MG63 (cell line): Measurements from ENCODE around the gene CNOT11. TPM values are rescaled to one million over a fixed set of nuclear protein-coding genes. Genes with fewer than 3 reads are reported as not detected.

Experiments
- DNase-seq: peaks from one replicate; pipeline ENCODE4 v3.0.0-alpha.2; 2020
- H3K27me3 ChIP-seq: fragments of 250-450 bp; sonication (Bioruptor Pico); 2 replicates; pipeline ENCODE4 v1.5.1; 2020; ENCODE audit warnings: mild to moderate bottlenecking, moderate library complexity
- H3K36me3 ChIP-seq: fragments of 250-450 bp; sonication (Bioruptor Pico); 2 replicates; pipeline ENCODE4 v1.5.1; 2020; ENCODE audit warnings: mild to moderate bottlenecking, moderate library complexity
- H3K4me3 ChIP-seq: fragments of 250-450 bp; sonication (Bioruptor Pico); 2 replicates; pipeline ENCODE4 v1.5.1; 2020; ENCODE audit warnings: mild to moderate bottlenecking, moderate library complexity
- H3K9me3 ChIP-seq: fragments of 250-450 bp; sonication (Bioruptor Pico); 2 replicates; pipeline ENCODE4 v1.5.1; 2020; ENCODE audit warnings: mild to moderate bottlenecking, moderate library complexity
- total RNA-seq: library from RNA; depleted of rRNA; stranded (reverse); fragments of >200 nt; shearing (Covaris generic); gene quantifications from 2 replicates; pipeline ENCODE4 v1.2.3, GENCODE V29; 2014; ENCODE audit warnings: low replicate concordance

CNOT11 gene
- total RNA-seq, 1 experiment from 2014 or later = 52.6 TPM

DNA sequence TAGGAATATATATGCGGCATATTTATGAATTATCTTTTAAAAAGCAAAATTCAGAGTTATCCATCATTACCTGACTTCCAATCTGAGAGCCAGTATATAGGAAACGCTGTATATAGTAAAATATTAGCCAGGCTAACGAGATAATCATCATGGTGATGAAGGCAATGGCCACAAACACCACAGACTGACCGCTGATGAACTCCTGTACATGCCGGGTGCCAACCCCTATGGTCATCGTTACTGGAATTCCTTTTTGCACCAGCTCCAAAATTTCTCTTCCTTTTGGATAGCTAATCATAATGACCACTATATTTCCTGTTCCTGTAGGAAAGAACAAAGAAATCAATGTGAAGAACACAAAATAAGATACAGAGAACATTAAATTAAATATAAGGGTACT lies 42.2 kb downstream of the CNOT11 start:
- Histone ChIP-seq H3K9me3 (no peaks in the 10 kb centered on the region), H3K36me3 (peaks cover 33% of the 10 kb centered on the region), H3K27me3 (no peaks in the 10 kb centered on the region), H3K4me3 (no peak overlapping the region)
- no peak for DNase-seq

DNA sequence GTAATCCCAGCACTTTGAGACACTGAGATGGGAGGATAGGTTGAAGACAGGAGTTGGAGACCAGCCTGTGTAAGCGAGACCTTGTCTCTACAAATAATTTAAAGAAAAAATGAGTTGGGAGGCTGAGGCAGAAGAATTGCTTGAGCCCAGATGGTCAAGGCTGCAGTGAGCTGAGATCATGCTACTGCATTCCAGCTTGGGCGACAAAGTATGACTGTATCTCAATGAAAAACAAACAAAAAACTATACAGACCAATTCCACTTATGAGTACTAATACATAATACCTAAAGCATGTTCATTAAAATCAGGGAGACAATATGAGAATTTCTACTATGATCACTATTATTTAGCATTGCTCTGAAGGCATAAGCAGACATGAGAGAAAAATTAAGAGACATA lies 43.2 kb downstream of the CNOT11 start:
- peak; percentile 62 for DNase-seq
- H3K4me3 ChIP-seq = no peak overlapping the region
- H3K27me3 ChIP-seq = no peaks in the 10 kb centered on the region
- no peaks in the 10 kb centered on the region for H3K9me3 ChIP-seq
- H3K36me3 ChIP-seq = peaks cover 29% of the 10 kb centered on the region

DNA sequence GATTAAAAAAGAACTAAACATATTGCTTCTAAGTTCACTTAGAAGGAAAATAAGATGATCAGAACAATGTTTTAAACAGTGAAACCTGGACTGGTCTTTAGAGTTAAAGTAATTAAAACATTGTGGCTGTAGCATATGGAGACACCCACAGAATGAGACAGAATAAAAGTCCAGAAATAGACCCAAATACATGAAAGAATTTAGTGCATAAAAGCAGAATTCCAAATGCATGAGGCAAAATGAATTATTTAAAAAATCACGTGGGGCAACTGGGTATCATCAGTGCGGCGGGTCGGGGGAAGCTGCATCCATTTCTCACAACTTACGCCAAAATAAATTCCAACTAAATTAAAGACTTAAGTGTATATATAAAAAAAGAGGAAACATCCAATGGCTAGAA lies 43.7 kb downstream of the CNOT11 start:
- no peak for DNase-seq
- no peaks in the 10 kb centered on the region for H3K9me3 ChIP-seq
- peaks cover 27% of the 10 kb centered on the region for H3K36me3 ChIP-seq
- no peak overlapping the region for H3K4me3 ChIP-seq
- no peaks in the 10 kb centered on the region for H3K27me3 ChIP-seq

DNA sequence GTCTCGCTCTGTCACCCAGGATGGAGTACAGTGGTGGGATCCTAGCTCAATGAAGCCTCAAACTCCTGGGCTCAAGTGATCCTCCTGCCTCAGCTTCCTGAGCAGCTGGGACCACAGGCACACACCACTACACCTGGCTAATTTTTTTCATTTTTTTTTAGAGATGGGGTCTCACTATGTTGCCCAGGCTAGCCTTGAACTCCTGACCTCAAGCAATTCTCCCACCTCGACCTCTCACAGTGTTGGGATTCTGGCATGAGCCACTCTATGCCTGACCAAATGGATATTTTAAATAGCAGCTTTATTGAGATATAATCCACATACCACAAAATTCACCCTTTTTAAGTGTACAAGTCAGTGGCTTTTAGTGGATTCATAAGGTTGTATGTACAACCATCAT lies 44.7 kb downstream of the CNOT11 start:
- Histone ChIP-seq H3K4me3 (no peak overlapping the region), H3K27me3 (no peaks in the 10 kb centered on the region), H3K36me3 (peaks cover 28% of the 10 kb centered on the region), H3K9me3 (no peaks in the 10 kb centered on the region)
- no peak for DNase-seq

DNA sequence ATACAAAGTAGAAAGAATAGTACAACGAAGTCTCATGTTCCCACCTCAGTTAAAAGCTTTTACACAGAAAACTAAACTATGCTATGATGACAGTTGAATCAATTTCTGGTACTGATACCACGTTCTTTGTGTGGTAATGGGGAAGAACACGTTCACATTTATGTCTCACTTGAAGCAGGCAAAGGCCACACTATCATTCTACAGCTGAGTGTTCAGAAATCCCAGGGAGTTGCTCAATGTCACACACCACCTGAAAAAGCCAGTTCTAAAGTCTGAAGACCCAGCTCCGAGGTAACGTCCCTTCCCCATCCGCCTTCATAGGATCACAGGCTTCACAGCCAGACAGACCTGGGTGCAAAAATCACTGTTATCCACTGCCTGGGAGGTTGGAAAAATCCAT lies 46.9 kb downstream of the CNOT11 start:
- Histone ChIP-seq H3K36me3 (peaks cover 21% of the 10 kb centered on the region), H3K4me3 (no peak overlapping the region), H3K9me3 (no peaks in the 10 kb centered on the region), H3K27me3 (no peaks in the 10 kb centered on the region)
- DNase-seq = no peak

DNA sequence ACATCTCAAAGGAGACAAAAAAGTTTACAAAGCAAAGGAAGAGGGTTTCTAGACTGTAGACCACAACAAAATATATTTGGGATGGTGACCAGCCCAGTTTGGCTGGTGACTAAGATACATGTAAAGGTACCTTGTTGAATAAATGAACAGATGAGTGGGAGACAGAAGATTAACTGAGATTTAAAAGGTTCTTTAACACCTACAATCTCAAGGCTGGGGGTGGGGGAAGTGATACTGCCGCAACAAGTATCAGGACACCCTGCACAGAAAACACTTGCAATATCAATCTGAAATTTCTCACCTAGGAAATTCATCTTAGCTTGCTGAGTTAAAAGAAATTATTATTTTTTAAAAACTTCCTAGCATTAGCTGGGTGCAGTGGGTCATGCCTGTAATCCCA lies 47.5 kb downstream of the CNOT11 start:
- H3K27me3 ChIP-seq = no peaks in the 10 kb centered on the region
- DNase-seq = no peak
- H3K9me3 ChIP-seq = no peaks in the 10 kb centered on the region

DNA sequence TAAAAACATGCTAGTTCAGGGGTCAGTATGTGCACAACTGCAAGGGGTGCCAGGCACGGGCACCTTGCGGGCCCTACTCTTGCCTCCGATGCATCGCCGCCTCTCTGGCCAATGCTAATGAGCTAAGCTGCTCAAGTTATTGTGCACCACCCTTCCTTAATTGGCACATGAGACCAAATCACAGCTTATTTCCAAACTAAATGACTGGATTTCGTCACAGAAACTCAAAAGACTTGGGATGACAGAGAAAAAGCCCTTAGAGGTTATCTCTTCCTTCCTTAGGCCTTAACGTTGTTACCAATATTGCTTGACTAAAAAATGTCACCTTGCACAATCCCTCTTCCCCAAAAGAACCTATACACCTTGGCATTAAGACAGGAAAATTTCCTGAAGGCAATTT lies 48.1 kb downstream of the CNOT11 start:
- Histone ChIP-seq H3K4me3 (no peak overlapping the region), H3K36me3 (peaks cover 24% of the 10 kb centered on the region), H3K27me3 (no peaks in the 10 kb centered on the region), H3K9me3 (no peaks in the 10 kb centered on the region)
- DNase-seq = no peak

More for the DNA sequence above, 47.5 kb downstream of the CNOT11 start:
- Histone ChIP-seq H3K4me3 (no peak overlapping the region), H3K36me3 (peaks cover 19% of the 10 kb centered on the region)

DNA sequence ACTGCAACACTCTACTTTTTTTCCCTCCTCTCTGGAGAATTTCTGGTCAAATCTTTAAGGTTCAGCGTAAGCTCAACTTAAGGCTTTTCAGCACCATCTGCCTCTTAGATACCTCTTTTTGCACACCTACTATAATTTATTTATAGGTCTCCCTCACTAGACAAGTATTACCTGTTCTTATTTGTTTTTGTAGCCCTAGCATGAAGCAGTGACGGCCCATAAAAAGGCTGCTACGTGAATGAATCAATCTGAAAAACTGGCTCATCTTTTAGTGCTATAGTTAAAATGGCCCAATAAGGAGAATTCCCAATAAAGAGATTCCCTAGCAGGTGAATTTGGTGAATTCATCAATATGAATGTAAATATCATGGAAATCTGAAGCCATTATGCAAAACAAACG lies 49.3 kb downstream of the CNOT11 start:
- H3K27me3 ChIP-seq = no peaks in the 10 kb centered on the region
- peaks cover 33% of the 10 kb centered on the region for H3K36me3 ChIP-seq
- no peak overlapping the region for H3K4me3 ChIP-seq
- H3K9me3 ChIP-seq = no peaks in the 10 kb centered on the region
- DNase-seq = no peak

DNA sequence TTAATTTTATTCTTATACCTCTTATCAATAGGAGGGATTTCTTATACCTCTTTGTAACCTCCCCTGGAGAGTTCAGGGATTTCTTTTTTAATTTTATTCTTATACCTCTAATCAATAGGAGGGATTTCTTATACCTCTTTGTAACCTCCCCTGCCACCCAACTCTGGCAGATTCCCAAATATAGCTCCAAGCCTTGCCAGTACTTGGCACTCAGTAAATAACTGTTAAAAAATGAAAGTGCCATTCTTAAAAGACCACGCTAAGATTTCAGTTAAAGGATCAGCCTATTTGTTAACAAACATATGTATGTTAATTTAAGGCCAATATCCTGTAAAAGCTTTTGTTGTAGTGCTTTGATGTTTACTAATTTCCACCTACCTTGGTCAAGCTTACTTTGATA lies 51.0 kb downstream of the CNOT11 start:
- H3K9me3 ChIP-seq = no peaks in the 10 kb centered on the region
- no peak for DNase-seq
- no peaks in the 10 kb centered on the region for H3K27me3 ChIP-seq
- H3K4me3 ChIP-seq = no peak overlapping the region
- peaks cover 33% of the 10 kb centered on the region for H3K36me3 ChIP-seq

DNA sequence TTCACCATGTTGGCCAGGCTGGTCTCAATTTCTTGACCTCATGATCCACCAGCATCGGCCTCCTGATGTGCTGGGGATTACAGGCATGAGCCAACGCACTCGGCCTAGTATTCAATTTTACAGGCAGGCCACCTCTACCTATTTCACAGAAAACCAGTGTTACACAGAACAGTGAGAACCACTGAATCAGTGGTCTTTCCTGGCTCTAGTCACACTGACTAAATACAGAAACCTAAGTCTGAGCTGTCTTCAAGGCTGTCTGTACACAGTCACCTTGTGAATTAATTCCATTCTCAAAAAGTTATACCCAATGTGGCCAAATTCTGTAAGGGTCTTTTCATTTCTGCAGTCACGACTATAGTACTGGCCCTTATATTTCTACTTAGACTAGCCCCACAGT lies 52.3 kb downstream of the CNOT11 start:
- Histone ChIP-seq H3K27me3 (no peaks in the 10 kb centered on the region), H3K36me3 (peaks cover 33% of the 10 kb centered on the region), H3K9me3 (no peaks in the 10 kb centered on the region), H3K4me3 (no peak overlapping the region)
- DNase-seq = no peak

DNA sequence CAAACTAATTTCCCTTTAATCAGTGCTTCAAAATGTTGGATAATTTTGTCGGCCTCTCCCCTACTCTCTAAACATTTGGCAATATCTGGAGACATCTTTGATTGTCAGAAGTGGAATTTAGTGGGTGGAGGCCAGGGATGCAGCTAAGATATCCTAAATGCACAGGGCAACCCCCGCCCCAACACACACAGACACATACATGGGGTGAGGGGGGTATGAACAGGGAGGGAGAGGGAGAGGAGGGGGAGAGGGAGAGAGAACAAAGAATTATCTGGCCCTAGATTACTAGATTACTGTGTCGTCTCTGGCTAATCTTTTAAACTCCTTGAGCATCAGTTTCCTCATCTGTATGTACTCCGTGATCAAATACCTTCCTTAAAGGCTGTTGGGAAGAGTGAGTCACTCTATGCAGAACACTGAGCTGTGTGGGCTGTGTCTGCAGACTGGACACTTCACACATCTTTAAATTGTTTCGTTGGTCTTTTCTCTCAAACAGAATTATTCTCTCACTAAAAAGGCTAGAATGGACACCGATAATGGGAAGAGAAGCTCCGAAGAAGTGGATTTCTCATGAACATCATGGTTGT lies 52.9 kb downstream of the CNOT11 start:
- H3K27me3 ChIP-seq = no peaks in the 10 kb centered on the region
- H3K36me3 ChIP-seq = peaks cover 33% of the 10 kb centered on the region
- H3K9me3 ChIP-seq = no peaks in the 10 kb centered on the region
- DNase-seq = no peak
- H3K4me3 ChIP-seq = no peak overlapping the region

DNA sequence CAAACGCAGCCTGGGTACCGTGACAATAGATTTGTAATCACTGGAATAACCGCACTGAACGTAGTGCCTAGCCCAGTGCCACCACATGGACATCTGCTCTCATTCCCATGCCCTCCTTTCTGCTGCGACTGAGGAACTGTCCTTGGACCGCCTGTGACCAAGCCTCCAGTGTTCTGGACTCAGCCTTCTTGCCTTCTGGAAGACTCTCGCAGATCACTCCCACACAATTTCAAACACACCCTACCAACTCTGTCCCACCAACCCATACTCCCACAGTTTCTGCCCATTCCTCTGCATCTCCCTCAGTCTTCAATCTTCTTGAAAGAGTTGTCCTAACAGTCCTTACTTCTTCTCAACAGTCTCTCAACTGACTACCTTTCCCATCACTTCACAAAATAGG lies 53.7 kb downstream of the CNOT11 start:
- Histone ChIP-seq H3K36me3 (peaks cover 33% of the 10 kb centered on the region), H3K27me3 (no peaks in the 10 kb centered on the region), H3K4me3 (peak overlapping the region; percentile 93), H3K9me3 (no peaks in the 10 kb centered on the region)
- DNase-seq = no peak

DNA sequence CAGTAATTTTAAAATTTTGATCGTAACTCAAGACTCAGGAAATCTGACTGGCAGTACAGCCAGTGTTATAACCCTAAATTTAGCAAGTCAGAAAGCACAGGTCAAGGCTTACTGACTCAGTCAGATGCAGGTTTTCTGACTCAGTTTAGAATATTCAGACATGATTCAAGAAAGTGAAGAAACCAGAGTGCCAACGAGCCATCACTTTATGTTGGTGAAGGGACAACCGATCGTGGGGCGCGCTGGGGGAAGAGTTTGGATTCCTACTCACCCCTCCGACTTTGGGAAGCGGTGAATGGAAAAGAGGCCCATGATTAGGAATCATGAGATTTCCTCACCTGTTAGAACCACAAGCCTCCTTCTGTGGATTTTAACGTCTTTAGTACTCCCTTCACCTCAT lies 54.8 kb downstream of the CNOT11 start:
- Histone ChIP-seq H3K27me3 (no peaks in the 10 kb centered on the region), H3K9me3 (no peaks in the 10 kb centered on the region), H3K36me3 (peaks cover 24% of the 10 kb centered on the region), H3K4me3 (peak overlapping the region; percentile 93)
- no peak for DNase-seq

DNA sequence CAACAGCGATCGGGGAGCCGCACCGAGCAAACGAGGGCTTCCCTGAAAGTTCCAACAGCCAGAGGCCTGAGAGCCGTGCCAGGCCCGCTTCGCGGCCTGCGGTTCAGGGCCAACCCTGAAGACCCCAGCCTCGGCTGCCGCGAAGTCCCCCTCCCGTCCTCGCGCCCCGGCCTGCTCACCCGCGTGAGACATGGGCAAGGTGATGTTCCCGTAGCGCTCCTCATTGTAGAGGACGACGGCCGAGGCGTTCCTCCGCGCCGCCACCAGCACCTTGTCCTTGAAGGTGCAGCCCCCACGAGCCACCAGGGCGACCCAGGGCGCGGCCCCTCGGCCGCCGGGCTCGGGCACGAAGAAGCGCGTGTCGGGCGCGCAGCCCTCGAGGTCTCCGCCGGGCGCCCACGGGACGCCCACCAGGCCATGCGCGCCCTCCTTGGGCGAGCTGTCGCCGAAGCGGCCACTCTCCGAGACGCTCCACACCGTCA lies 55.3 kb downstream of the CNOT11 start:
- peaks cover 23% of the 10 kb centered on the region for H3K36me3 ChIP-seq
- peak overlapping the region; percentile 93 for H3K4me3 ChIP-seq
- H3K27me3 ChIP-seq = no peaks in the 10 kb centered on the region
- no peaks in the 10 kb centered on the region for H3K9me3 ChIP-seq
- DNase-seq = peak; percentile 19

DNA sequence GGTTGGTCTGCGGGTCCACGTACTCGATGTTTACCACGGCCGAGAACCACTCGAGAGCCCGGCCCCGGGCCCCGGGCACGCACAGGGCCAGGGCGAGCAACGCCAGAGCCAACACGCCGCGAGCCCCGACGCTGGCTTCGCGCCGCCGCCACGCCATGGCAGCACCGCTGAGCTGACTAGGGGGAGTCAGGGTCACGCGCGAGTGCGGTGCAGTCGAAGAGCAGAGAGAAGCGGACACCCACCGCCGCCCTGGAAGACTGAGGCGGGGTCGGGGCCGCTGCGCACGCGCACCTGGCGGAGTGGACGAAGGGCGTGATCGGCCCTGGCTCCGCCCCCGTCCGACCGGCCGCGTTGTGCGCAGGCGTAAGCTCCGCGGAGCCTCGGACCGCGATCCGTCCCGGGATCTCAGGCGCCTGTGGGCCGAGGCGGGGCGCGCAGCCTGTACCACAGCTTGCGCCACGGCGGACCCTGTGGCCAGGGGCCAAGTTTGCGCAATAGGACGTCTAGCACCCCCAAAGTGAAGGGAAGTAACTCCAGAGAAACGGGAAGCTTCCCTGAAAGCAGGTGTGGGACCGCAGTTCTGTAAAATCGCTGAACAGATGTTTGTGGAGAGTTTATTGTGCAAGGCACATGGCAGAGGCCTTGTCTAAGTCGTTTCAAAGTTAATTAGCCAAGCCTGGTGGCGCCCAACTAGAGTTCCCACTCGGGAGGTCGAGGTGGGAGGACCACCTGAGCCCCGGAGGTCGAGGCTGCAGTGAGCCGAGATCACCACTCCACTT lies 55.9 kb downstream of the CNOT11 start, which contains the start of gene RNF149:
RNF149 (minus strand) TSS at position 270 of the 779 bp plus-strand sequence; CDS start at position 157, 113 bp downstream.
- H3K4me3 ChIP-seq = peak within 1 kb of the TSS; percentile 93
- H3K27me3 ChIP-seq = no peaks in the 10 kb centered on the region

DNA sequence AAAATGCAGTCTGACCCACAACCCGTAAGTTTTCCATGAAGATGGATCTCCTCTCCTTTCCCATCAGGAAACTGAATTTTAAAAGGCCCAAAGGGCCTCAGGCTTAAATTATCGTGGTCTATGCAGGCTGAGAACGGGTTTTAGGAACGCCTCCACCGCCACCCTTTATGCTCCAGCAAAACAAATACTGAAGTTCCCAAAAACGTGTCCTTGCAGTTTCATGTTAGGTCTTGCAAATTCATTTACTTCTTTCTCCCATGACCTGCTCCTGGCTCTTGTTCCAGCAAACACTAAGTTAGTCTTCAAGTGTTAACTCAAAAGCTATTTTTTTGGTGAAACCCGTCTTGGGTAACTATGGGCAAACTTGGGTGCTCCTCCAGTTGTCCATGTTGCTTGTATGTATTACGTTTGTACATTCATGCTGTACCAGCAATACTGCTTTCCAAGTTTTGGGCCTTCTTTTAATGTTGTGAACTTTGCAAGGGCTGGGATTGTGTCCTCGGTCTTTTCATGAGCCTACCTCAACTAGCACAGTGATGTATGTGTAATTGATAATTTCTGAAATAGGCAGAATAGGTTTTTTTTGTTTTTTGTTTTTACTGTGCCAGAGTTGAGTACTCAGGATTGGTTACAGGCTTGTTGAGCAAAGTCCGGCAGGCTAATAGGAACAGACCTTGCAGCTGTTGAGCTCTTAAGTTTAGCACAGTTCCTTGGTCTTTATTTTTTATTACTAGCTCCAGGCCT lies 57.6 kb downstream of the CNOT11 start:
- Histone ChIP-seq H3K9me3 (no peaks in the 10 kb centered on the region), H3K4me3 (no peak overlapping the region), H3K27me3 (no peaks in the 10 kb centered on the region), H3K36me3 (peaks cover 13% of the 10 kb centered on the region)
- DNase-seq = no peak

More for the DNA sequence above, 55.9 kb downstream of the CNOT11 start, which contains the start of gene RNF149:
- no peaks in the 10 kb centered on the region for H3K9me3 ChIP-seq
- peak; percentile 89 for DNase-seq
- peaks cover 23% of the 10 kb centered on the region for H3K36me3 ChIP-seq
